ENCODE results near the gene GRIK4. TPM values are rescaled to one million over a fixed set of nuclear protein-coding genes. Genes with fewer than 3 reads are reported as not detected.

The GRIK4 gene
- polyA plus RNA-seq, 10 donors, result 0.18 to 0.86 (median 0.36) TPM

GRCh38 chr11:120505801-120506425 is 5.6 kb upstream of the GRIK4 start:
- DNase-seq, result no peak

GRCh38 chr11:120509346-120510053 is 2.0 kb upstream of the GRIK4 start:
- no peak for DNase-seq

- no peak for DNase-seq
These were observed 987 bp upstream of the GRIK4 start for GRCh38 chr11:120510406-120511115.

GRCh38 chr11:120511820-120512738 is 531 bp downstream of the GRIK4 start:
- DNase-seq, result no peak

- DNase-seq, result no peak
These were observed 1.3 kb downstream of the GRIK4 start for GRCh38 chr11:120512739-120513435.

DNA sequence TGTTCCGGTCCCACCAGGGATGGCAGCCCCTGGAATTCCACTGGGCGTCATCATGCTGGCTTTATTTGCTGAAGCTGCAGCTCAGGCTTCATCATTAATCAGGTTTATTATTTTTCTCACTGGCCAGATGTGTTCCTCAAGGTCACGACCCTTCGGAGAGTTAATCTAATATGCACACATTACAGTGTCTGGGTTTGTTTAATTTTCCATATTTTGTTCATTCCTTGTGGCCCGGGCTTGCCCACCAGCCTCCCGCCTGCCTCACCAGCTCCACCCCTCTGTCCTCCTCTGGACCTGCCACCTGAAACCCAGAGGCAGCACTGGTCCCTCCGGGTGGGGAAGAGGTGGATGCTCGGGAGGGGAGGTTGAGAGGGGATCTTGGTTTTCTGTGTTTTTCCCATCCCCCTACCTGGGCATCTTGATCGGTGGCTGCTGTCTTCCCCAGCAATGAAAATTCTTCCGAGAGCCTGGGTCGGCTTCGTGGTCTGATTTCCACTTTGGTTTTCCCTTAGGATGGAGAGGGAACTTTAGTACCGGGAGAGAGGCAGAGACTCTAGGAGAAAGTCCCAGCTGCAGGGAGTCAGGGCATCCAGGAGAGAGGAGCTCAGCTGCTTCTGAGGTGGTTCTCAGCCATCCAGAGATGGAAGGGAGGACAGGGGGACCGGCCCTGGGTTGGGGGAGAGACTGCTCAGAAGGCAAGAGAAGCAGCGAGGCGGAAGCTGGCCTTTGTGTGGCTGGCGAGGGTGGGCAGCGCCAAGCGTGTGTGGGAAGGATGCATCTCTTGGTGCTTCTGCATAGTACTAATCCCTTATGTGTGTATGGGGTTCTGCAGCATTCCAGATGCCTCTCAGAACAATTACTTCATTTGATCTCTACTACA is 2.1 kb downstream of the GRIK4 start:
- DNase-seq, result no peak

- no peak for DNase-seq
These were observed 3.1 kb downstream of the GRIK4 start for GRCh38 chr11:120514541-120515121.

- DNase-seq, result no peak
These were observed 3.7 kb downstream of the GRIK4 start for GRCh38 chr11:120515186-120515723.

DNA sequence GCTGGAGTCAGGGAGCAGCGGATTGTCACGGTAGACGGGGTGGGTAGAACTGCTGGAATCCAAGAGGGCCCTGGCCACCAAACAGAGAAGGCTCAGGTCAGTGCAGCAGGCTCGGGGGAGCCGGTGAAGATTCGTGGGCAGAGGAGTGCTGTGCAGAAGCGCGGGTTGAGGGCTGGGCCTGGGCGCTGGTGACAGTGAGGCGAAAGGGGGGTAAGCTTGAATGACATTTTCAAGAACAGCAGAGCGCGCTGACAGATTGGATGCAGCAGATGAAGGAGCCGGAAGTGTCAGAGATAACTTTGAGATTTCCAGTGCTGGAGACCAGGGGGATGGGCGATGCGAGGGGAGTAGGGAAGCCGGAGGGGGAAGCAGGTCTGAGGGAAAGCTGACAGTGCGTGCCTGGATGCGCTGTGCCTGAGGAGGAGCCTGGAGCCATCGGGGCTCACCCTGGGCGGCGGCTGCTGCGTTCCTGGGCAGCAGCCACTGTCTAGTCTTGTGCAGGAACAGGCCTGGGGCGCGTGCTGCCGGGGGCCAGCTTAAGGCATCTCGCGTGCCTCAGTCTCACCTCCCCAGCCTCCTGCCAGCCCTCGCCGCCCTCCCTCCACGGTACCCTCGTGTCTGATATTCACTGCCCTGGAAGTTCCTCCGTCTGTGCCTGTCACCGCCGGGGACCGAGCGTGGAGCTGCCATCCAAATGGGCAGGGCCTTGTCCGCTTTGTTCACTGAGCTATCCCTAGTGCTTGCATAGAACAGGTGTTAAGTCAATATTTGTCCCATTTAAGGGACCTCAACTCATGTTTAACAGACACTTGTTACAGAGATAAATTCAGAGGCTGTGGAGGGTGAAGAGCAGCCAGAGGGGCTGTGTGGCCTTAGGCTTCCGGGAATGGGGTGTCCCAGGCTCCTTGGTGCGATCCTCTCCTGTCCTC is 5.2 kb downstream of the GRIK4 start:
- no peak for DNase-seq

- DNase-seq, result no peak
These were observed 5.8 kb downstream of the GRIK4 start for GRCh38 chr11:120517390-120517761.

DNA sequence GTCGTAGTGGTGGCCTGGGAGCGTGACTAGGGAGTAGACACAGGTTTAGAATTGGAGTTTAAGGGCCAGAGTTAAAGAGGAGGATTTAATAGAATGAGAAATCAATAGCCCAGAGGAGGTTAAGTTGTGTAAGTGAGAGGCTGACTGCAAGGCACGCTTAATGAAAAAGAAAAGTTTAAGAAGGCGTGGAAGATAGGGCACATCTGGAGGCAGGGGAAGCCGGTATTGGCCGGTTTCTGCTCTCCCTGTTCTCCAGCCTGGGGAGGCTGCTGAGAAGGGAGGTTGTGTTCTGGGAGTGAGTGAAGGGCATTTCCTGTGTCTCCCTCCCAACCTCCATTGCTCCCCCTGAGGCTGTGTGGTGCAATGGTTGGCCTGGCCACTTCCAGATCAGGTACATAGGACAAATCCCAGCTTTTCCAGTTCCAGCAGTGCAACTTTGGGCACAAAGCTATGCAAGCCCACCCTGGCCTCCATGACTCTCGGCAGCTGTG is 6.3 kb downstream of the GRIK4 start:
- DNase-seq, result no peak

DNA sequence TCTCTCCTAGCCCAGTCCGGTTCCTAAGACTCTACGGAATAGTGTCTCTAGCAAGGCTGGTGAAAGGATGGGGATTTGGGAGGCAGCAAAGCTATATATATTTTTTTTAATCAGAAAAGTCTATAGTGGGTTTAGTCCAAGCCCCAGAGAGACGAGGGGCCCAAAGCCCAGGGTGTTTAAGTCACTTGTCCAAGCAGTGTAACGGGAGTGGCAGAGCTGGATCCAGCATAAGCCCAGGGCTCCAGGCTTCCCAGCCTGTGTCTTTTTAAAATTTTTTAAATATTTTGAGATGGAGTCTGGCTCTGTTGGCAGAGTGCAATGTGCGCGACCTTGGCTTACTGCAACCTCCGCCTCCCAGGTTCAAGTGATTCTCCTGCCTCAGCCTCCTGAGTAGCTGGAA is 6.8 kb downstream of the GRIK4 start:
- DNase-seq, result no peak

DNA sequence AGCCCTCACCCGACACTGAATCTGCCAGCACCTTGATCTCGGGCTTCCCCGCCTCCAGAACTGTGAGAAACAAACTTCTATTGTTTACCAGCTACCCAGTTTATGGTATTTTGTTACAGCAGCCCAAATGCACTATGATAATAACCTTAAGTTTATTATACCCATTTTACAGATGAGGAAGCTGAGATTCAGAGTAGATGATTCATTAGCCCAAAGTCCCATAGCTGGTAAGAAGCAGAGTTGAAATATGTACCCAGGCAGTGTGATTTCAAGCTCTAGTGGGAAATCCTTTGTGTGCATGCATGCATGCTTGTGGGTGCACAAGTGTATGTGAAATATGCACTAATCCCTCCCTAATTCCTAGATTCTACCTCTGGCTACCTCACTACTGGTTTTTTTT is 7.9 kb downstream of the GRIK4 start:
- no peak for DNase-seq

GRCh38 chr11:120520091-120520822 is 8.7 kb downstream of the GRIK4 start:
- DNase-seq, result no peak

- no peak for DNase-seq
These were observed 9.6 kb downstream of the GRIK4 start for GRCh38 chr11:120521176-120521575.

- DNase-seq, result no peak
These were observed 10.5 kb downstream of the GRIK4 start for GRCh38 chr11:120522021-120522420.

- no peak for DNase-seq
These were observed 11.2 kb downstream of the GRIK4 start for GRCh38 chr11:120522736-120523135.

DNA sequence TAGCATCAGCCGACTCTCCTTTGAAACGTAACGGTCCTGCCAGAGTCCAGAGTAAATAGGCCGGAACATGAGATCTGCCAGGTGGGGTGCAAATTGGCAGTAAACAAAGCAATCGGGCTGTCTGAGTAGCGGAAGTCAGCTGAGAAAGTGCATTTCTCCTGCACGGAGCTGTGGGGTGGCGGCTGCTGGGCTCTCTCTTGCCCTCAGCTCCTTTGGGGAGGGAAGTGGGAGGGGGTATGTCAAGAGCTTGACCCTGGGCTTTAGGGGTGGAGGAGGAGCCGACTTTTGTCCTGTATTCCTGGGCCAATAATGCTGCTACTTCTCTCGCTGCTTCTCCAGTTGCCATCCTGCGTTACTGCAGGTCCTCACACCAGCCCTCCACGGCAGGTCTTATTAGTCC is 11.6 kb downstream of the GRIK4 start:
- no peak for DNase-seq
